Tibial artery (tissue), 4 donors: ENCODE data around the gene PRDM4.

ENCODE experiments used
- DNase-seq, 2 donors: peaks; one replicate each; pipeline ENCODE4 v3.0.0-alpha.2; 2019
- H3K27ac ChIP-seq, 2 donors: fragments of 200-600 bp; sonication (generic) in 1 of 2; 1 replicate in 1 of 2; 2 replicates in 1 of 2; pipeline ENCODE4 v1.5.1; 2018 to 2019; ENCODE audit warnings: mild to moderate bottlenecking in 1 of 2
- H3K27me3 ChIP-seq, 2 donors: fragments of 200-600 bp; sonication (generic) in 1 of 2; one replicate each; pipeline versions ENCODE4 v1.5.1 to v1.6.0; 2016 to 2019
- H3K36me3 ChIP-seq, 3 donors: fragments of 200-600 bp; sonication (generic) in 2 of 3; one replicate each; pipeline ENCODE4 v1.5.1; 2016 to 2019; ENCODE audit warnings: mild to moderate bottlenecking in 2 of 3
- H3K4me1 ChIP-seq, 4 donors: fragments of 200-600 bp; sonication (generic) in 2 of 4; 1 replicate in 3 of 4; 2 replicates in 1 of 4; pipeline ENCODE4 v1.5.1; 2016 to 2019
- H3K4me3 ChIP-seq, 2 donors: fragments of 200-600 bp; sonication (generic) in 1 of 2; 1 replicate in 1 of 2; 2 replicates in 1 of 2; pipeline ENCODE4 v1.5.1; 2018 to 2019; ENCODE audit warnings: mild to moderate bottlenecking in 2 of 2
- H3K9me3 ChIP-seq, 3 donors: fragments of 200-600 bp; sonication (generic) in 1 of 3; one replicate each; pipeline ENCODE4 v1.5.1; 2016 to 2019
- CTCF ChIP-seq, 2 experiments: fragments of 200-600 bp in 1 of 2; fragments of 450-650 bp in 1 of 2; IDR thresholded peaks; one replicate each; pipeline ENCODE4 v1.5.1; 2017 to 2019; ENCODE audit warnings: antibody characterized with exemption in 2 of 2, mild to moderate bottlenecking in 1 of 2, moderate library complexity in 1 of 2
- intact Hi-C: fragments of 100-400 bp; cut with DNase I; formaldehyde crosslinking; loops from one replicate; pipeline ENCODE4 v1.15.0; 2023; ENCODE audit warnings: low total_unique reads

Gene PRDM4

GRCh38 chr12:107760809-107761501, at the start of gene PRDM4:
Gene PRDM4 (minus strand): TSS chr12:107761137. CDS start chr12:107760515, 622 bp downstream.
- DNase-seq: peak; percentile 93 to 97
- peak within 1 kb of the TSS; percentile 55 to 73 for H3K27ac ChIP-seq
- H3K9me3 ChIP-seq: no peaks in the 10 kb centered on the region
- H3K4me1 ChIP-seq: peaks cover 0 to 37% (median 23%) of the 10 kb centered on the region in 4 donors
- peak within 1 kb of the TSS; percentile 66 to 71 for H3K4me3 ChIP-seq
- TF ChIP-seq CTCF (IDR thresholded peaks at IDR 0.05): peak; percentile 26 to 44
- no peaks in the 10 kb centered on the region for H3K27me3 ChIP-seq
- intact Hi-C loops: loop anchor here (1.0 kb wide), 1 partner anchor 76 kb away; the partner anchor contains the start of gene PWP1
- H3K36me3 ChIP-seq: peaks cover 11 to 13% (median 11%) of the 10 kb centered on the region in 3 donors

GRCh38 chr12:107807471-107808150, 46.7 kb upstream of the PRDM4 start:
- no peaks in the 10 kb centered on the region for H3K36me3 ChIP-seq
- no peaks in the 10 kb centered on the region for H3K4me1 ChIP-seq
- no peak overlapping the region for H3K27ac ChIP-seq
- no peak overlapping the region for H3K4me3 ChIP-seq
- no peaks in the 10 kb centered on the region for H3K9me3 ChIP-seq
- H3K27me3 ChIP-seq: no peaks in the 10 kb centered on the region
- TF ChIP-seq CTCF (IDR thresholded peaks at IDR 0.05): no peak
- no peak for DNase-seq
- intact Hi-C loops: no loop called here

GRCh38 chr12:107805488-107806180, 44.7 kb upstream of the PRDM4 start:
- TF ChIP-seq CTCF (IDR thresholded peaks at IDR 0.05): no peak
- Histone ChIP-seq H3K36me3 (no peaks in the 10 kb centered on the region), H3K27me3 (no peaks in the 10 kb centered on the region), H3K4me3 (no peak overlapping the region), H3K9me3 (no peaks in the 10 kb centered on the region), H3K27ac (no peak overlapping the region), H3K4me1 (no peaks in the 10 kb centered on the region)
- intact Hi-C loops: no loop called here
- no peak for DNase-seq

- no peaks in the 10 kb centered on the region for H3K4me1 ChIP-seq
- intact Hi-C loops: no loop called here
- no peaks in the 10 kb centered on the region for H3K36me3 ChIP-seq
- DNase-seq: no peak
- no peaks in the 10 kb centered on the region for H3K27me3 ChIP-seq
- H3K4me3 ChIP-seq: no peak overlapping the region
- H3K9me3 ChIP-seq: no peaks in the 10 kb centered on the region
- TF ChIP-seq CTCF (IDR thresholded peaks at IDR 0.05): no peak
- no peak overlapping the region for H3K27ac ChIP-seq
Measured at GRCh38 chr12:107803092-107803491, 42.2 kb upstream of the PRDM4 start.

- no peaks in the 10 kb centered on the region for H3K27me3 ChIP-seq
- no peak overlapping the region for H3K27ac ChIP-seq
- no peak for TF ChIP-seq CTCF (IDR thresholded peaks at IDR 0.05)
- no peak overlapping the region for H3K4me3 ChIP-seq
- H3K36me3 ChIP-seq: no peaks in the 10 kb centered on the region
- H3K9me3 ChIP-seq: no peaks in the 10 kb centered on the region
- intact Hi-C loops: no loop called here
- H3K4me1 ChIP-seq: no peaks in the 10 kb centered on the region
- no peak for DNase-seq
Measured at GRCh38 chr12:107801150-107801549, 40.2 kb upstream of the PRDM4 start.
